ENCODE data around the gene SLC9A4.

The SLC9A4 gene

GRCh38 chr2:102514061-102514785 lies 41.2 kb downstream of the SLC9A4 start:
- no peaks in the 10 kb centered on the region for H3K36me3 ChIP-seq (ENCODE audit: control insufficient read depth, insufficient read depth, low read length)
- H3K4me3 ChIP-seq (ENCODE audit: extremely low read depth, insufficient read depth, low read length, poor library complexity, severe bottlenecking): no peak overlapping the region
- 38 to 60% methylated on average over 2 of the region's 7 CpGs for WGBS, 2 experiments (ENCODE audit: insufficient coverage in 2 of 2)
- peak overlapping the region; percentile 89 for H3K27ac ChIP-seq (ENCODE audit: low read depth, low read length, severe bottlenecking)
- H3K9me3 ChIP-seq (ENCODE audit: control insufficient read depth, low read length): peaks cover 3% of the 10 kb centered on the region
- peaks cover 22% of the 10 kb centered on the region for H3K4me1 ChIP-seq (ENCODE audit: control insufficient read depth, insufficient read depth, low read length, poor library complexity, severe bottlenecking)

- no CpG with 5 or more reads among the region's 5 CpGs for WGBS, 2 experiments (ENCODE audit: insufficient coverage in 2 of 2)
Observed at GRCh38 chr2:102515851-102516250, 42.8 kb downstream of the SLC9A4 start.

GRCh38 chr2:102518170-102518569 lies 45.1 kb downstream of the SLC9A4 start:
- Histone ChIP-seq H3K9me3 (ENCODE audit: control insufficient read depth, low read length) (no peaks in the 10 kb centered on the region), H3K4me3 (ENCODE audit: extremely low read depth, insufficient read depth, low read length, poor library complexity, severe bottlenecking) (no peak overlapping the region), H3K36me3 (ENCODE audit: control insufficient read depth, insufficient read depth, low read length) (no peaks in the 10 kb centered on the region), H3K4me1 (ENCODE audit: control insufficient read depth, insufficient read depth, low read length, poor library complexity, severe bottlenecking) (peaks cover 13% of the 10 kb centered on the region), H3K27ac (ENCODE audit: low read depth, low read length, severe bottlenecking) (no peak overlapping the region)
- WGBS, 2 experiments (ENCODE audit: insufficient coverage in 2 of 2): no CpG with 5 or more reads among the region's 3 CpGs

More at GRCh38 chr2:102515851-102516250, 42.8 kb downstream of the SLC9A4 start:
- Histone ChIP-seq H3K27ac (ENCODE audit: low read depth, low read length, severe bottlenecking) (no peak overlapping the region), H3K4me1 (ENCODE audit: control insufficient read depth, insufficient read depth, low read length, poor library complexity, severe bottlenecking) (peaks cover 22% of the 10 kb centered on the region), H3K9me3 (ENCODE audit: control insufficient read depth, low read length) (no peaks in the 10 kb centered on the region), H3K36me3 (ENCODE audit: control insufficient read depth, insufficient read depth, low read length) (no peaks in the 10 kb centered on the region), H3K4me3 (ENCODE audit: extremely low read depth, insufficient read depth, low read length, poor library complexity, severe bottlenecking) (no peak overlapping the region)

- H3K27ac ChIP-seq (ENCODE audit: low read depth, low read length, severe bottlenecking): no peak overlapping the region
- H3K4me1 ChIP-seq (ENCODE audit: control insufficient read depth, insufficient read depth, low read length, poor library complexity, severe bottlenecking): no peaks in the 10 kb centered on the region
- H3K9me3 ChIP-seq (ENCODE audit: control insufficient read depth, low read length): no peaks in the 10 kb centered on the region
- H3K36me3 ChIP-seq (ENCODE audit: control insufficient read depth, insufficient read depth, low read length): no peaks in the 10 kb centered on the region
- H3K4me3 ChIP-seq (ENCODE audit: extremely low read depth, insufficient read depth, low read length, poor library complexity, severe bottlenecking): no peak overlapping the region
- 14 to 86% methylated on average over 1 to 2 of the region's 2 CpGs for WGBS, 2 experiments (ENCODE audit: insufficient coverage in 2 of 2)
Observed at GRCh38 chr2:102520009-102520408, 47.0 kb downstream of the SLC9A4 start.

- Histone ChIP-seq H3K27ac (ENCODE audit: low read depth, low read length, severe bottlenecking) (no peak overlapping the region), H3K36me3 (ENCODE audit: control insufficient read depth, insufficient read depth, low read length) (no peaks in the 10 kb centered on the region), H3K9me3 (ENCODE audit: control insufficient read depth, low read length) (no peaks in the 10 kb centered on the region), H3K4me3 (ENCODE audit: extremely low read depth, insufficient read depth, low read length, poor library complexity, severe bottlenecking) (no peak overlapping the region), H3K4me1 (ENCODE audit: control insufficient read depth, insufficient read depth, low read length, poor library complexity, severe bottlenecking) (no peaks in the 10 kb centered on the region)
- WGBS, 2 experiments (ENCODE audit: insufficient coverage in 2 of 2): no CpG with 5 or more reads among the region's 1 CpG
Observed at GRCh38 chr2:102520801-102521200, 47.8 kb downstream of the SLC9A4 start.

- Histone ChIP-seq H3K4me1 (ENCODE audit: control insufficient read depth, insufficient read depth, low read length, poor library complexity, severe bottlenecking) (no peaks in the 10 kb centered on the region), H3K27ac (ENCODE audit: low read depth, low read length, severe bottlenecking) (no peak overlapping the region), H3K36me3 (ENCODE audit: control insufficient read depth, insufficient read depth, low read length) (no peaks in the 10 kb centered on the region), H3K4me3 (ENCODE audit: extremely low read depth, insufficient read depth, low read length, poor library complexity, severe bottlenecking) (no peak overlapping the region), H3K9me3 (ENCODE audit: control insufficient read depth, low read length) (no peaks in the 10 kb centered on the region)
- 94% methylated on average over 2 of the region's 4 CpGs; no CpG with 5 or more reads in 1 of the 2 experiments for WGBS, 2 experiments (ENCODE audit: insufficient coverage in 2 of 2)
Observed at GRCh38 chr2:102522162-102522561, 49.1 kb downstream of the SLC9A4 start.

GRCh38 chr2:102522890-102523289 lies 49.9 kb downstream of the SLC9A4 start:
- no peaks in the 10 kb centered on the region for H3K9me3 ChIP-seq (ENCODE audit: control insufficient read depth, low read length)
- no peak overlapping the region for H3K4me3 ChIP-seq (ENCODE audit: extremely low read depth, insufficient read depth, low read length, poor library complexity, severe bottlenecking)
- H3K27ac ChIP-seq (ENCODE audit: low read depth, low read length, severe bottlenecking): no peak overlapping the region
- no peaks in the 10 kb centered on the region for H3K36me3 ChIP-seq (ENCODE audit: control insufficient read depth, insufficient read depth, low read length)
- H3K4me1 ChIP-seq (ENCODE audit: control insufficient read depth, insufficient read depth, low read length, poor library complexity, severe bottlenecking): no peaks in the 10 kb centered on the region
- WGBS, 2 experiments (ENCODE audit: insufficient coverage in 2 of 2): 100% methylated on average over 1 of the region's 3 CpGs; no CpG with 5 or more reads in 1 of the 2 experiments

GRCh38 chr2:102523651-102524050 lies 50.6 kb downstream of the SLC9A4 start:
- Histone ChIP-seq H3K36me3 (ENCODE audit: control insufficient read depth, insufficient read depth, low read length) (no peaks in the 10 kb centered on the region), H3K4me1 (ENCODE audit: control insufficient read depth, insufficient read depth, low read length, poor library complexity, severe bottlenecking) (no peaks in the 10 kb centered on the region)
- 74 to 83% methylated on average over 3 of the region's 3 CpGs for WGBS, 2 experiments (ENCODE audit: insufficient coverage in 2 of 2)

GRCh38 chr2:102527086-102527485 lies 54.1 kb downstream of the SLC9A4 start:
- H3K4me1 ChIP-seq (ENCODE audit: control insufficient read depth, insufficient read depth, low read length, poor library complexity, severe bottlenecking): no peaks in the 10 kb centered on the region
- no peak overlapping the region for H3K4me3 ChIP-seq (ENCODE audit: extremely low read depth, insufficient read depth, low read length, poor library complexity, severe bottlenecking)
- H3K36me3 ChIP-seq (ENCODE audit: control insufficient read depth, insufficient read depth, low read length): no peaks in the 10 kb centered on the region
- no peak overlapping the region for H3K27ac ChIP-seq (ENCODE audit: low read depth, low read length, severe bottlenecking)
- no peaks in the 10 kb centered on the region for H3K9me3 ChIP-seq (ENCODE audit: control insufficient read depth, low read length)

More at GRCh38 chr2:102523651-102524050, 50.6 kb downstream of the SLC9A4 start:
- Histone ChIP-seq H3K4me3 (ENCODE audit: extremely low read depth, insufficient read depth, low read length, poor library complexity, severe bottlenecking) (no peak overlapping the region), H3K9me3 (ENCODE audit: control insufficient read depth, low read length) (no peaks in the 10 kb centered on the region), H3K27ac (ENCODE audit: low read depth, low read length, severe bottlenecking) (no peak overlapping the region)

GRCh38 chr2:102538491-102538890 lies 65.5 kb downstream of the SLC9A4 start:
- Histone ChIP-seq H3K27ac (ENCODE audit: low read depth, low read length, severe bottlenecking) (no peak overlapping the region), H3K9me3 (ENCODE audit: control insufficient read depth, low read length) (no peaks in the 10 kb centered on the region), H3K36me3 (ENCODE audit: control insufficient read depth, insufficient read depth, low read length) (no peaks in the 10 kb centered on the region), H3K4me3 (ENCODE audit: extremely low read depth, insufficient read depth, low read length, poor library complexity, severe bottlenecking) (no peak overlapping the region), H3K4me1 (ENCODE audit: control insufficient read depth, insufficient read depth, low read length, poor library complexity, severe bottlenecking) (no peaks in the 10 kb centered on the region)
- WGBS, 2 experiments (ENCODE audit: insufficient coverage in 2 of 2): 83 to 92% methylated on average over 2 of the region's 2 CpGs

- WGBS, 2 experiments (ENCODE audit: insufficient coverage in 2 of 2): 90 to 100% methylated on average over 2 of the region's 4 CpGs
- Histone ChIP-seq H3K4me1 (ENCODE audit: control insufficient read depth, insufficient read depth, low read length, poor library complexity, severe bottlenecking) (no peaks in the 10 kb centered on the region), H3K4me3 (ENCODE audit: extremely low read depth, insufficient read depth, low read length, poor library complexity, severe bottlenecking) (no peak overlapping the region), H3K9me3 (ENCODE audit: control insufficient read depth, low read length) (no peaks in the 10 kb centered on the region), H3K36me3 (ENCODE audit: control insufficient read depth, insufficient read depth, low read length) (no peaks in the 10 kb centered on the region), H3K27ac (ENCODE audit: low read depth, low read length, severe bottlenecking) (no peak overlapping the region)
Observed at GRCh38 chr2:102540882-102541281, 67.9 kb downstream of the SLC9A4 start.
